CD4-positive, alpha-beta T cell treated with Interferon gamma for 1 hour (primary cell): ENCODE data around the gene NRXN3.

Experiments used
- DNase-seq: peaks from one replicate; pipeline ENCODE4 v3.0.0-alpha.2; 2020

Gene NRXN3

GRCh38 chr14:78666336-78667056, 496.3 kb downstream of the NRXN3 start:
- DNase-seq = no peak

GRCh38 chr14:78667141-78667540, 497.0 kb downstream of the NRXN3 start:
- no peak for DNase-seq

GRCh38 chr14:78673845-78674244, 503.7 kb downstream of the NRXN3 start:
- DNase-seq = no peak

GRCh38 chr14:78674820-78675219, 504.6 kb downstream of the NRXN3 start:
- DNase-seq = no peak

GRCh38 chr14:78683206-78683605, 513.0 kb downstream of the NRXN3 start:
- no peak for DNase-seq

- DNase-seq = no peak
Measured at GRCh38 chr14:78683981-78684380, 513.8 kb downstream of the NRXN3 start.

- no peak for DNase-seq
Measured at GRCh38 chr14:78688503-78688902, 518.3 kb downstream of the NRXN3 start.

- DNase-seq = no peak
Measured at GRCh38 chr14:78690836-78691235, 520.7 kb downstream of the NRXN3 start.

GRCh38 chr14:78697341-78697740, 527.2 kb downstream of the NRXN3 start:
- DNase-seq = no peak

- no peak for DNase-seq
Measured at GRCh38 chr14:78698991-78699390, 528.8 kb downstream of the NRXN3 start.

- no peak for DNase-seq
Measured at GRCh38 chr14:78700236-78700635, 530.1 kb downstream of the NRXN3 start.

GRCh38 chr14:78701246-78701645, 531.1 kb downstream of the NRXN3 start:
- no peak for DNase-seq

- no peak for DNase-seq
Measured at GRCh38 chr14:78704965-78705364, 534.8 kb downstream of the NRXN3 start.

- no peak for DNase-seq
Measured at GRCh38 chr14:78705989-78706388, 535.8 kb downstream of the NRXN3 start.

GRCh38 chr14:78709795-78710557, 539.8 kb downstream of the NRXN3 start:
- no peak for DNase-seq

- no peak for DNase-seq
Measured at GRCh38 chr14:78710963-78711362, 540.8 kb downstream of the NRXN3 start.

- no peak for DNase-seq
Measured at GRCh38 chr14:78713716-78714115, 543.5 kb downstream of the NRXN3 start.

GRCh38 chr14:78714711-78715110, 544.5 kb downstream of the NRXN3 start:
- no peak for DNase-seq

- DNase-seq = no peak
Measured at GRCh38 chr14:78721756-78722480, 551.7 kb downstream of the NRXN3 start.

- no peak for DNase-seq
Measured at GRCh38 chr14:78725086-78725485, 554.9 kb downstream of the NRXN3 start.

- DNase-seq = no peak
Measured at GRCh38 chr14:78737116-78737515, 566.9 kb downstream of the NRXN3 start.

- no peak for DNase-seq
Measured at GRCh38 chr14:78737601-78738000, 567.4 kb downstream of the NRXN3 start.

- no peak for DNase-seq
Measured at GRCh38 chr14:78746086-78746595, 576.0 kb downstream of the NRXN3 start.

- no peak for DNase-seq
Measured at GRCh38 chr14:78747813-78748212, 577.6 kb downstream of the NRXN3 start.
